Measurements from ENCODE around the gene ADCY7. TPM values are rescaled to one million over a fixed set of nuclear protein-coding genes. Genes with fewer than 3 reads are reported as not detected.
"Not testable (repeated sequence)": the region's sequence is repeated elsewhere in the genome, so short reads cannot be mapped to it uniquely, and the experiment has no call there.

ADCY7 gene
- total and polyA plus RNA-seq, 2 donors (not counting 1 experiment from before 2014, with no cell fraction given) = 9.9 to 34.0 TPM

DNA sequence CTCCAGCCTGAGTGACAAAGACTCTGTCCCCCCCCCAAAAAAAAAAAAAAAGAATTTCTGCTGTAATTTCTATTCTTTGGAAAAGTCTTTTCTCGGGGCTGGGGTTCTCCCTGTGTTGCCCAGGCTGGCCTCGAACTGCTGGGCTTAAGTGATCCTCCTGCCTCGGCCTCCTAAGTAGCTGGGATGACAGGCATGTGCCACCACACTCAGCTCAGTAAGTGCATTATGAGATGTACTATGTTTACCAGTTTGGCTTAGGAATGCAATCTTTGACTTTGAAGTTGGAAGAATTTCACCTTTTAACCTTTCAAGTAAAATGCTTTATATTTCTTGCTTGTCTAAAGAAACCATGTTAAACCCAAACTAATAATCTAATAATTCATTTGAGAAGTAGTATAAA lies 28.0 kb upstream of the ADCY7 start:
- DNase-seq (ENCODE audit: low read depth in 2 of 2) = no peak
- no peak overlapping the region for H3K4me3 ChIP-seq (replicated peaks in 1 of 4; ENCODE audit: control extremely low read depth in 1 of 4, insufficient read depth in 1 of 4, low read depth in 3 of 4, low read length in 4 of 4)
- H4K20me1 ChIP-seq (ENCODE audit: control insufficient read depth, extremely low read depth, insufficient read depth, low read length) = no peaks in the 10 kb centered on the region
- no peaks in the 10 kb centered on the region for H3K36me3 ChIP-seq (ENCODE audit: control insufficient read depth, insufficient read depth, low read length)
- no peak overlapping the region for H3K9ac ChIP-seq (ENCODE audit: insufficient read depth, low read length)
- no peak overlapping the region for H3K27ac ChIP-seq (ENCODE audit: insufficient read depth, low read length)
- peaks cover 4% of the 10 kb centered on the region for H3K4me1 ChIP-seq (ENCODE audit: control insufficient read depth, extremely low read depth, insufficient read depth, low read length)
- H3K9me3 ChIP-seq (ENCODE audit: control insufficient read depth, insufficient read depth, low read depth, low read length) = no peaks in the 10 kb centered on the region
- H2AFZ ChIP-seq (ENCODE audit: low read length) = no peak overlapping the region
- no peak overlapping the region for H3K4me2 ChIP-seq (ENCODE audit: extremely low read depth, insufficient read depth, low read length)
- no peaks in the 10 kb centered on the region for H3K79me2 ChIP-seq (ENCODE audit: control insufficient read depth, insufficient read depth, low read length)
- no peaks in the 10 kb centered on the region for H3K27me3 ChIP-seq (ENCODE audit: control insufficient read depth, insufficient read depth, low read length)
- TF ChIP-seq, protein P1, sequence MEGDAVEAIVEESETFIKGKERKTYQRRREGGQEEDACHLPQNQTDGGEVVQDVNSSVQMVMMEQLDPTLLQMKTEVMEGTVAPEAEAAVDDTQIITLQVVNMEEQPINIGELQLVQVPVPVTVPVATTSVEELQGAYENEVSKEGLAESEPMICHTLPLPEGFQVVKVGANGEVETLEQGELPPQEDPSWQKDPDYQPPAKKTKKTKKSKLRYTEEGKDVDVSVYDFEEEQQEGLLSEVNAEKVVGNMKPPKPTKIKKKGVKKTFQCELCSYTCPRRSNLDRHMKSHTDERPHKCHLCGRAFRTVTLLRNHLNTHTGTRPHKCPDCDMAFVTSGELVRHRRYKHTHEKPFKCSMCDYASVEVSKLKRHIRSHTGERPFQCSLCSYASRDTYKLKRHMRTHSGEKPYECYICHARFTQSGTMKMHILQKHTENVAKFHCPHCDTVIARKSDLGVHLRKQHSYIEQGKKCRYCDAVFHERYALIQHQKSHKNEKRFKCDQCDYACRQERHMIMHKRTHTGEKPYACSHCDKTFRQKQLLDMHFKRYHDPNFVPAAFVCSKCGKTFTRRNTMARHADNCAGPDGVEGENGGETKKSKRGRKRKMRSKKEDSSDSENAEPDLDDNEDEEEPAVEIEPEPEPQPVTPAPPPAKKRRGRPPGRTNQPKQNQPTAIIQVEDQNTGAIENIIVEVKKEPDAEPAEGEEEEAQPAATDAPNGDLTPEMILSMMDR (conservative IDR thresholded peaks at IDR 0.05 in 1 of 2, IDR thresholded peaks at IDR 0.05 in 1 of 2; ENCODE audit: low read depth in 1 of 2, low read length in 2 of 2) = no peak
- TF ChIP-seq EZH2 (IDR thresholded peaks at IDR 0.05; ENCODE audit: low read length, missing control alignments) = no peak

GRCh38 chr16:50238868-50239301 lies 27.5 kb upstream of the ADCY7 start:
- Histone ChIP-seq H3K27me3 (ENCODE audit: control insufficient read depth, insufficient read depth, low read length) (no peaks in the 10 kb centered on the region), H3K9me3 (ENCODE audit: control insufficient read depth, insufficient read depth, low read depth, low read length) (no peaks in the 10 kb centered on the region), H3K9ac (ENCODE audit: insufficient read depth, low read length) (no peak overlapping the region), H3K4me2 (ENCODE audit: extremely low read depth, insufficient read depth, low read length) (no peak overlapping the region), H3K36me3 (ENCODE audit: control insufficient read depth, insufficient read depth, low read length) (no peaks in the 10 kb centered on the region), H3K4me3 (replicated peaks in 1 of 4; ENCODE audit: control extremely low read depth in 1 of 4, insufficient read depth in 1 of 4, low read depth in 3 of 4, low read length in 4 of 4) (no peak overlapping the region), H3K4me1 (ENCODE audit: control insufficient read depth, extremely low read depth, insufficient read depth, low read length) (peaks cover 4% of the 10 kb centered on the region), H2AFZ (ENCODE audit: low read length) (no peak overlapping the region), H3K79me2 (ENCODE audit: control insufficient read depth, insufficient read depth, low read length) (no peaks in the 10 kb centered on the region), H3K27ac (ENCODE audit: insufficient read depth, low read length) (no peak overlapping the region), H4K20me1 (ENCODE audit: control insufficient read depth, extremely low read depth, insufficient read depth, low read length) (no peaks in the 10 kb centered on the region)
- TF ChIP-seq, protein P1 (conservative IDR thresholded peaks at IDR 0.05 in 1 of 2, IDR thresholded peaks at IDR 0.05 in 1 of 2; ENCODE audit: low read depth in 1 of 2, low read length in 2 of 2) = no peak
- TF ChIP-seq EZH2 (IDR thresholded peaks at IDR 0.05; ENCODE audit: low read length, missing control alignments) = no peak
- no peak for DNase-seq (ENCODE audit: low read depth in 2 of 2)

GRCh38 chr16:50243024-50243423 lies 23.3 kb upstream of the ADCY7 start:
- H3K4me3 ChIP-seq (replicated peaks in 1 of 4; ENCODE audit: control extremely low read depth in 1 of 4, insufficient read depth in 1 of 4, low read depth in 3 of 4, low read length in 4 of 4); H3K9me3 ChIP-seq (ENCODE audit: control insufficient read depth, insufficient read depth, low read depth, low read length); H3K9ac ChIP-seq (ENCODE audit: insufficient read depth, low read length); H3K36me3 ChIP-seq (ENCODE audit: control insufficient read depth, insufficient read depth, low read length); H2AFZ ChIP-seq (ENCODE audit: low read length); H3K27me3 ChIP-seq (ENCODE audit: control insufficient read depth, insufficient read depth, low read length); H3K27ac ChIP-seq (ENCODE audit: insufficient read depth, low read length); H3K4me1 ChIP-seq (ENCODE audit: control insufficient read depth, extremely low read depth, insufficient read depth, low read length); H3K79me2 ChIP-seq (ENCODE audit: control insufficient read depth, insufficient read depth, low read length); DNase-seq (ENCODE audit: low read depth in 2 of 2); H4K20me1 ChIP-seq (ENCODE audit: control insufficient read depth, extremely low read depth, insufficient read depth, low read length); H3K4me2 ChIP-seq (ENCODE audit: extremely low read depth, insufficient read depth, low read length): not testable (repeated sequence)
